OCI-LY1 (cell line): ENCODE measurements around the gene L3MBTL4.

Experiments
- H2AFZ ChIP-seq: fragments of 200-600 bp; sonication (generic), shearing (Covaris generic); 2 replicates; pipeline ENCODE4 v1.6.0; 2014; ENCODE audit warnings: antibody characterized with exemption, mild to moderate bottlenecking, low read length
- H3F3A ChIP-seq: fragments of 200-600 bp; sonication (generic), shearing (Covaris generic); 2 replicates; pipeline ENCODE4 v1.6.0; 2014; ENCODE audit warnings: mild to moderate bottlenecking, antibody characterized with exemption, low read length, moderate library complexity; ENCODE audit not compliant: insufficient read depth
- H3K27ac ChIP-seq: fragments of 200-600 bp; sonication (generic); 2 replicates; pipeline ENCODE4 v1.5.1; 2014; ENCODE audit warnings: low read length, mixed run types, mild to moderate bottlenecking, low read depth; ENCODE audit not compliant: poor library complexity, severe bottlenecking
- H3K27me3 ChIP-seq: fragments of 200-600 bp; sonication (generic); 2 replicates; pipeline ENCODE4 v1.6.0; 2014; ENCODE audit warnings: antibody characterized with exemption, mild to moderate bottlenecking, low read length, moderate library complexity; ENCODE audit not compliant: insufficient read depth
- H3K36me3 ChIP-seq: fragments of 200-600 bp; sonication (generic); 2 replicates; pipeline ENCODE4 v1.6.1; 2014; ENCODE audit warnings: mild to moderate bottlenecking, antibody characterized with exemption, low read length, moderate library complexity, mixed read lengths; ENCODE audit not compliant: insufficient read depth
- H3K4me1 ChIP-seq: fragments of 200-600 bp; sonication (generic); 2 replicates; pipeline ENCODE4 v1.5.1; 2014; ENCODE audit warnings: mild to moderate bottlenecking, low read length, moderate library complexity; ENCODE audit not compliant: insufficient read depth, severe bottlenecking
- H3K4me2 ChIP-seq: fragments of 200-600 bp; sonication (generic), shearing (Covaris generic); 2 replicates; pipeline ENCODE4 v1.6.1; 2014; ENCODE audit warnings: low read length
- H3K4me3 ChIP-seq: fragments of 200-600 bp; sonication (generic); 2 replicates; pipeline ENCODE4 v1.5.1; 2014; ENCODE audit warnings: low read length, low read depth, mild to moderate bottlenecking, mixed read lengths; ENCODE audit not compliant: poor library complexity, severe bottlenecking
- H3K79me2 ChIP-seq: fragments of 200-600 bp; shearing (Covaris generic); 2 replicates; pipeline ENCODE4 v1.6.1; 2016; ENCODE audit warnings: mixed run types, low read length, mixed read lengths; ENCODE audit not compliant: insufficient read depth
- H3K9ac ChIP-seq: fragments of 200-600 bp; sonication (generic), shearing (Covaris generic); 2 replicates; pipeline ENCODE4 v1.6.1; 2014; ENCODE audit warnings: mild to moderate bottlenecking, low read length, mixed read lengths
- H3K9me2 ChIP-seq: fragments of 200-600 bp; sonication (generic), shearing (Covaris generic); 2 replicates; pipeline ENCODE4 v1.6.1; 2014; ENCODE audit warnings: low read depth, mild to moderate bottlenecking, low read length, mixed read lengths
- H3K9me3 ChIP-seq: fragments of 200-600 bp; shearing (Covaris generic); 2 replicates; pipeline ENCODE4 v1.6.1; 2014; ENCODE audit warnings: low read length, mixed read lengths
- H4K20me1 ChIP-seq: fragments of 200-600 bp; sonication (generic), shearing (Covaris generic); 2 replicates; pipeline ENCODE4 v1.6.0; 2016; ENCODE audit warnings: mild to moderate bottlenecking, low read length; ENCODE audit not compliant: insufficient read depth
- CTCF ChIP-seq: fragments of 200-600 bp; sonication (generic), shearing (Covaris generic); IDR thresholded peaks from 2 replicates; pipeline ENCODE4 v1.5.1; 2017; ENCODE audit warnings: mild to moderate bottlenecking, antibody characterized with exemption, low read length, moderate library complexity, mixed read lengths
- EZH2 ChIP-seq: fragments of 200-600 bp; sonication (generic), shearing (Covaris generic); IDR thresholded peaks from 2 replicates; pipeline ENCODE4 v1.8.0; 2017; ENCODE audit warnings: borderline replicate concordance, mixed run types, mild to moderate bottlenecking, antibody characterized with exemption, low read length, moderate library complexity, mixed read lengths

Gene L3MBTL4

GRCh38 chr18:6069103-6069502 lies 345.6 kb downstream of the L3MBTL4 start:
- Histone ChIP-seq H3K4me1 (no peaks in the 10 kb centered on the region), H2AFZ (no peak overlapping the region), H3K9me3 (no peaks in the 10 kb centered on the region), H4K20me1 (no peaks in the 10 kb centered on the region), H3K79me2 (no peaks in the 10 kb centered on the region), H3K4me3 (no peak overlapping the region), H3K9me2 (no peaks in the 10 kb centered on the region), H3K9ac (no peak overlapping the region), H3K4me2 (no peak overlapping the region), H3K36me3 (no peaks in the 10 kb centered on the region), H3F3A (no peaks in the 10 kb centered on the region), H3K27ac (no peak overlapping the region), H3K27me3 (no peaks in the 10 kb centered on the region)
- TF ChIP-seq CTCF (no peak), EZH2 (no peak)

DNA sequence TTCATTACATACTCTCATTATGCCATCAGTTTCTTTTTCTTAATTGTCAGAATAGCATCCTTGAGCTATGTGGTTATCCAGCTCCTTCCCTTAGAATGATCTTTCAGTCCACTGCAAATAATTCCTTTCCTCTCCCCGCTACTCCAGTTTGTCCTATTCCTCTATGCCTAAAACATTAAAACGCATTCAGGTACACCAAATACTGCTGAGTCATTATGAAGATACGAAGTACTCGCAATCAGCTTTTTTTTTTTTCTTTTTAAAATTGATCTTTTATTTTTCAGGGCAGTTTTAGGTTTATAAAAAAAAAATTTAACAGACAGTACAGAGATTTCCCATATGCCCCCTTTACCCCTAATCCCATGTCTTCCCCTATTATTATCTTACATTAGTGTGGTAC lies 354.6 kb downstream of the L3MBTL4 start:
- Histone ChIP-seq H3K4me1 (no peaks in the 10 kb centered on the region), H3K9ac (no peak overlapping the region), H3K36me3 (no peaks in the 10 kb centered on the region), H3K79me2 (no peaks in the 10 kb centered on the region), H3K4me2 (no peak overlapping the region), H4K20me1 (no peaks in the 10 kb centered on the region), H3K9me3 (no peaks in the 10 kb centered on the region), H3K27ac (no peak overlapping the region), H3K9me2 (no peaks in the 10 kb centered on the region), H2AFZ (no peak overlapping the region), H3K4me3 (no peak overlapping the region), H3F3A (no peaks in the 10 kb centered on the region), H3K27me3 (no peaks in the 10 kb centered on the region)
- no peak for TF ChIP-seq EZH2
- no peak for TF ChIP-seq CTCF

- Histone ChIP-seq H3F3A (no peaks in the 10 kb centered on the region), H3K9me3 (no peaks in the 10 kb centered on the region), H3K4me3 (no peak overlapping the region), H3K9ac (no peak overlapping the region), H2AFZ (no peak overlapping the region), H4K20me1 (no peaks in the 10 kb centered on the region), H3K36me3 (no peaks in the 10 kb centered on the region), H3K27me3 (no peaks in the 10 kb centered on the region), H3K27ac (no peak overlapping the region), H3K4me2 (no peak overlapping the region), H3K9me2 (no peaks in the 10 kb centered on the region), H3K4me1 (no peaks in the 10 kb centered on the region), H3K79me2 (no peaks in the 10 kb centered on the region)
- TF ChIP-seq EZH2 (no peak), CTCF (no peak)
These were observed 355.2 kb downstream of the L3MBTL4 start for GRCh38 chr18:6059551-6059950.
